MM.1S (cell line): ENCODE results near the gene RPTOR.

Experiments used
- CTCF ChIP-seq: fragments of 300-600 bp; sonication (generic); IDR thresholded peaks from 2 replicates; pipeline ENCODE4 v1.5.1; 2016; ENCODE audit warnings: antibody characterized with exemption, low read length, mixed read lengths
- EZH2 ChIP-seq: fragments of 300-600 bp; sonication (generic); optimal IDR thresholded peaks from 2 replicates; pipeline ENCODE3; 2017; ENCODE audit warnings: low read depth, mild to moderate bottlenecking, antibody characterized with exemption, low read length, mixed read lengths

GRCh38 chr17:80564545-80564944 is 19.9 kb downstream of the RPTOR start:
- TF ChIP-seq CTCF (no peak), EZH2 (no peak)
